Erythroblast (primary cell): ENCODE results near the gene TPRG1L.

ENCODE experiments used
- DNase-seq, 2 experiments: peaks; one replicate each; lab custom pipeline; 2025; lab: John Stamatoyannopoulos, UW
- GATA1 ChIP-seq: IDR thresholded peaks from 2 replicates; pipeline ENCODE4 v1.6.1; 2011; ENCODE audit warnings: low read depth, mild to moderate bottlenecking, control low read depth, low read length, moderate library complexity
- POLR2A ChIP-seq: IDR thresholded peaks from 2 replicates; pipeline ENCODE4 v1.6.1; 2011; ENCODE audit warnings: mild to moderate bottlenecking, low read length

Gene TPRG1L

DNA sequence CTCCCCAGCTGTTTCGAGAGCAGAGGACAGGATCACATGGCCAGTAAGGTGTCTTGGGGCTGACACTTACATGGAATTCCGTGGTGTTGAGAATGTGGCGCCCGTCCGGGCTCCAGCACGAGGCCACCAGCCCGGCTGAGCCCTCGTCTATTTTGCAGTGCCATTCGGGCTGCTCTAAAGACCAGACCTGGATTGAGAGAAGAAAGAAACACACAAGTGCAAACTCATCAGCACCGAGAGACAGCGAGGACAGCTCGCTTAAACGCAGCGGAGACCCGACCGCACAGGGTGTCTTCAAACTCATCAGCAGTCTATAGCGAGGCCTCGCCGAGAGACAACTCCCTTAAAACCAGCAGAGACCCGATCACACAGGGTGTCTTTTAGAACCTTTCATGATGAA, 21.8 kb downstream of the TPRG1L start:
- no peak for TF ChIP-seq POLR2A
- TF ChIP-seq GATA1: no peak

DNA sequence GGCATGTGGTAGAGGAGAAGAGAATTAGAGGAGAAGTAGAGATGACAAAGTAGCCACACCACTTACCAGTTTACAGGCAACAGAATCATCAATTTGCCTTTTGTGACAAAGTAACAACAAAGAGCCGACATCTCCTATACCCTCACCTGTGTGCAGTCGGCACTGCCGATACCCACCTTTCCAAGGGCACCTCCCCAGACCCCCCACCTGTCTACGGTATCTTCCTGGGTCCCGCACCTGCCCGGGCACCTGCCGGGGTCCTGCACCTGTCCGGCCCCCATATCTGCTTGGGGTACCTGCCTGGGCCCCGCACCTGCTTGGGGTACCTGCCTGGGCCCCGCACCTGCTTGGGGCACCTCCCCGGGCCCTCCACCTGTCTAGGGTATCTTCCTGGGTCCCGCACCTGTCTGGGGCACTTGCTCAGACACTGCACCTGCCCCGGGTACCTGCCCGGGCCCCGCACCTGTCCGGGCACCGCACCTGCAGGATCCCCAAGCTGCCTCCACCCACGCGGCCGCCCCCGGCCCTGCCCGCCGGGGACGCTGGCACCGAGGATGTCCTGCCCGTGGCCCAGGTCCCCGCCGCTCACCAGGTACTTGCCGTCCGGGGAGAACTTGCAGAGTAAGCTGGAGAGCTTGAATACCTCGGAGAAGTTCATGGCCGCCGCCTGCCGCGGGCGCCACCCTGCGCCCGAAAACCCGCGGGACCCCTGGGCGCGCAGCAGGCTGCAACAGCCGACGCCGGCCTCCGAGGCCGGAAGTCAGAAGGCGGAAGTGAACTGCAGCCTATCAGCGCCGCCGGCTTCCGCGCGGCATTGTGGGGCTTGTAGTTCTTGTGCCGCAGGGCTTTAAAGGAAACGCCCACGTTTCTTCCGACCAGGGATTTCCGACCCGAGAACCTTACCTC, 24.8 kb downstream of the TPRG1L start, which contains the start of gene WRAP73:
Gene WRAP73 (minus strand): TSS at position 762 of the 906 bp plus-strand sequence. CDS start 104 bp downstream, at position 658.
- peak; percentile 92 to 94 for DNase-seq
- TF ChIP-seq GATA1 (no peak), POLR2A (peak; percentile 77)

More for the DNA sequence above, 21.8 kb downstream of the TPRG1L start:
- DNase-seq: no peak

DNA sequence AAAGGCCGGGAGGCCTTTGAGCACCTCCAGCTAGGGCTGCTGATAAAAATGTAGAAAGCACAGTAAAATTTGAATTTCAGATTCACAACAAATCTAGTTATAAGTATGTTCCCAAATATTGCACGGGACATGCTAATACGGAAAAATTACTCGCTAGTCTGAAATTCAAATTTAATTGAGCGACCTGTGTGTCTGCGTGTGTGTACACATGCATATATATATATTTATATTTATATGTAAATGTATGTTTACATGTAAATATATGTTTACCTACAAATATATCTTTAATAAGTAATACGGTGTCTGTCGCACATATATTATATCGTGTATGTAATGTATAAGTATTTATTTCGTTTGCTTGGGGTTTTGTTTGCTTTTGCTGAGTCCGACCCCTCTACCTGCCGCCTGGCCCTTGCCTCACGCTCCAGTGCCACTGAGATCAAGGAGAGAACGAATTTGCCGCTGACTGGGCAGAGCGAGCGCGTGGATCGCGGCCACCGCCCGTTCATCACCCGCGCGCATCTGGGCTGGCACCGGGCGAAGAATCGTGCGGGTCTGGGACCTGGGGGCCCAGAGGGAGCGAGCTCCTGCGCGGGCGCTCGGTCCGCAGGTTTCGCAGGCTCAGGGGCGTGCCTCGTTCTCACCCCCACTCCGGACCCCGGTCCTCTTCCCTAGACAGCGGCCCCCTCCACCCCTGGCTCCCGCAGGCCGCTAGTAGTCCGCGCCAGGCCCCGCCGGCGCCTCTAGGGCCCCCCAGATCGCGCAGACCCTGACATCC, 25.6 kb downstream of the TPRG1L start:
- no peak for TF ChIP-seq POLR2A
- no peak for TF ChIP-seq GATA1

DNA sequence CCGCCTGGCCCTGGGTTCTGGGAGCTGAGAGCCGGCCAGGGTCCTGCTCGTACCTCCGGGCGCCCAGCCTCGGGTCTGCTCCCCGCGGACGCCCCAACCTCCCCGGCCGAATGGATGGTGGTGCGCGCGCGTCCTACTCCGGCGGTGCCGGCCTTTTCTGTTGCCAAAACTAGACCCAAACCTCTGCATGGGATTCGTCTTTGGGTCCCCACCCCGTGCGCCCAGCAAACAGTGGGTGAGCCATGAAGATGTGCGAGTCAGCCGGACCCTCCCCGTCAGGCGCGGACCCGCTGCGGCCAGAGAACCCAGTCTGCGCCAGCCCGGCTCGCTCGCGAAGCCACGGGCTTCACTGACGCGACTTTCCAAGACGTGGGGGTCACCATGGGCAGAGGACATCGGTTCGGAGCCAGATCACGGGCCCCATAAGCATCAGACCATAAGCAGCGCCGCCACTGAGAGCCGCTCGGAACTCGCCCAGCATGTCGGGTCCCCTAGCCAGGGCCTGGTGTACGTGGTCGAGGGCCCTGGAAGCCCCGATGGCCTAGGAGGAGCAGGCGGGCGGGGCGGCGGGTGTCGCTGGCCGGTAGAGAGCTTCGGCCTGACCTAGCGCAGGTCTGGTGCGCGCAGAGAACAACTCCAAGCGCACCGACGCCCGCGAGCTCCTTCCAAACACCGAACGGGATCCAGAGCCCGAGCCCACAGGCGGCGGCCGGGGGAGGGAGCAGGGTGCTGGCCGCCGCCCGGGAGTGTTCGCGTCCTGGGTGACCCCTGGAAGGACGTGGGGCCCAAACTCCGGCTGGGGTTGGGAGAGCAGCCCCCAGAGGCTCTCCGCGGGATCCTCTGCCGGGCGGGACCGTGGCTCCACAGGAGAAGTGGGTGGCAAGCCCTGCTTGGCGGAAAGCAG, 26.5 kb downstream of the TPRG1L start:
- DNase-seq: peak in 1 of 2 experiments; percentile 15
- no peak for TF ChIP-seq POLR2A
- TF ChIP-seq GATA1: no peak

More for the DNA sequence above, 25.6 kb downstream of the TPRG1L start:
- no peak for DNase-seq

DNA sequence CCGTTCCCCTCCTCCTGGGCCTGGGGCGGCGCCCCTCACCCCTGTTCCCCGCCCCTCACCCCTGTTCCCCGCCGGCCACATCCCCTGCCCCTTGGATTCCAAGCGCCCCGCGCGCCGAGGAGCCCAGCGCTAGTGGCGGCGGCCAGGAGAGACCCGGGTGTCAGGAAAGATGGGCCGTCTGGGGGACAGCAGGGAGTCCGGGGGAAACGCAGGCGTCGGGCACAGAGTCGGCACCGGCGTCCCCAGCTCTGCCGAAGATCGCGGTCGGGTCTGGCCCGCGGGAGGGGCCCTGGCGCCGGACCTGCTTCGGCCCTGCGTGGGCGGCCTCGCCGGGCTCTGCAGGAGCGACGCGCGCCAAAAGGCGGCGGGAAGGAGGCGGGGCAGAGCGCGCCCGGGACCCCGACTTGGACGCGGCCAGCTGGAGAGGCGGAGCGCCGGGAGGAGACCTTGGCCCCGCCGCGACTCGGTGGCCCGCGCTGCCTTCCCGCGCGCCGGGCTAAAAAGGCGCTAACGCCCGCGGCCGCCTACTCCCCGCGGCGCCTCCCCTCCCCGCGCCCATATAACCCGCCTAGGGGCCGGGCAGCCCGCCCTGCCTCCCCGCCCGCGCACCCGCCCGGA, 27.2 kb downstream of the TPRG1L start, which contains the start of gene TP73:
Gene TP73 (plus strand): TSS at position 587 of the 618 bp plus-strand sequence. CDS start 29,850 bp downstream, outside the sequence.
- peak; percentile 32 to 36 for DNase-seq
- TF ChIP-seq GATA1 (no peak), POLR2A (no peak)

DNA sequence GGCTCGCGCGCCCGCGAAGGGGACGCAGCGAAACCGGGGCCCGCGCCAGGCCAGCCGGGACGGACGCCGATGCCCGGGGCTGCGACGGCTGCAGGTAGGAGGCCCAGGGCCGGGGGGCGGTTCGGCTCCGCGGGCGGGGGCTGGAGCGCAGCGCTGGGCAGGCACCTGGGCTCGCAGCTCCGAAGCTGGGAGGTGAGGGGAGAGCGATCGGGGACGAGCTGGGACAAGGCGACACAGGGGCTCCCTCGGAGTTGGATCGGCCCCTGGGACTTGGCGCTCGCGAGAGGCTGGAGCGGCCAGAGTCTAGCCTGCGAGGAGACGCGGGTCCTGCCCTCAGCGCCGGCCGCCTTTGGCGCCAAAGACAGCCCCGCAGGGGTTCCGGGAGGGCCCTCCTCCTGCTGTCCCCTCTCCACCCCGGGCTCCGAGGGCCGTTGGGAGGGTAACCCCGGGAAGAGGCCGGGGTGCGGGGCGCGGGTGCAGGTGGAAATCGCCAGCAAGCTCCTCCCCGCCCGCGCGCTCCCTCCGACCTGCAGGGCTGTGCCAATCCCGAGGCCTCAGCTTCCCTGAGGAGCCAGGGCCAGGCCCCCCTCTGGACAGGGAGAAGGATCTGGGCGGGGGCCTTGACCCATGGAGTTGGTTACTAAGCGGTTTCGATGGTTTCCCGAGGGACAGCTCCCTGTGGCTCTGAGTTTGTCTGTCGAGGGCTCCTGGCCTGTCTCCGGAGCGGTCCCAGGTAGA, 27.9 kb downstream of the TPRG1L start:
- no peak for DNase-seq
- TF ChIP-seq POLR2A (no peak), GATA1 (no peak)

DNA sequence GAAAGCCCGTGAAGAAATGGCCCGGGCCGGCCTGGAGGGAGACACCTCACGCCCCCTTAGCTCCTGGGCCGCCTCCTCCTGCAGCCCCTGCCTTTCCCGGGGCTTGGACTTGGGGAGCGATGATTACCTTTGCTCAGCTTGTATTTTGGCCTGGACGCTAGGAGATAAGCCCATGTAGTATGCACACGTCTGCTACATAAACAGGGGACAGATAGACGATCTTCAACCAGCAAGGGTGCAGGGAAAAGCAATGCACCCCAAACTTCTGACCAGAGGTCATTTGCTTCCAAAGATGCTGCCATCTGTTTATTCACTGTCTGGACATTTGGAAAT, 28.4 kb downstream of the TPRG1L start:
- TF ChIP-seq GATA1 (no peak), POLR2A (no peak)
- DNase-seq: no peak

DNA sequence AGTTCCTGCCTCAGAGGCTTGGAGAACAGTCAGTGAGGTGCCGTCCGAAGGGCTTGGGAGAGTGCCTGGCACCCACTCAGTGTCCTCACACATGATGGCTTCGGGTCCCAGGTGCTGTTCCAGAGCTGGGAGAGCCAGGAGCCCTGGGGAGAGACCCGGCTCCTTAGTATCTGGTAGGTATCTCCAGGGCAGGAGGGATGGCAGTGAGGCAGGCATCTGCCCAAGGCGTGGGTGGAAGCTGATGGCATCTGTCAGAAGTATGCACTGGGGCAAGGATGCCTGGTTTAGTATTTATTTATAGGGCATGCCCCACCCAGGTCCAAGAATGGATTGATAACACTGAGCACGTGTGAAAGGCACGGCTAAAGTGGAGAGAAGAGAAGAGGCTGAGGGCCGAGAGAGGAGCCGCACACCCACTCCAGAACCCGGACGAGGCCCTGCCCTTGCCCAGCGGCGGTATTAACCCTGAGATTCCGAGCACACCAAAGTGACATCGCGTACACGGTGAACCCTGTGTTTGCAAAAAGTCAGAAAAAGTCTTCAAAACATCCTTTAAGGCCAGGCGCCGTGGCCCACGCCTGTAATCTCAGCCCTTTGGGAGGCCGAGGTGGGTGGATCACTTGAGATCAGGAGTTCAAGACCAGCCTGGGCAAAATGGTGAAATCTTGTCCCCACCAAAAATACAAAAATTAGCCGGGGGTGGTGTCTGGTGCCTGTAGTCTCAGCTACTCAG, 29.9 kb downstream of the TPRG1L start:
- TF ChIP-seq GATA1 (no peak), POLR2A (no peak)

DNA sequence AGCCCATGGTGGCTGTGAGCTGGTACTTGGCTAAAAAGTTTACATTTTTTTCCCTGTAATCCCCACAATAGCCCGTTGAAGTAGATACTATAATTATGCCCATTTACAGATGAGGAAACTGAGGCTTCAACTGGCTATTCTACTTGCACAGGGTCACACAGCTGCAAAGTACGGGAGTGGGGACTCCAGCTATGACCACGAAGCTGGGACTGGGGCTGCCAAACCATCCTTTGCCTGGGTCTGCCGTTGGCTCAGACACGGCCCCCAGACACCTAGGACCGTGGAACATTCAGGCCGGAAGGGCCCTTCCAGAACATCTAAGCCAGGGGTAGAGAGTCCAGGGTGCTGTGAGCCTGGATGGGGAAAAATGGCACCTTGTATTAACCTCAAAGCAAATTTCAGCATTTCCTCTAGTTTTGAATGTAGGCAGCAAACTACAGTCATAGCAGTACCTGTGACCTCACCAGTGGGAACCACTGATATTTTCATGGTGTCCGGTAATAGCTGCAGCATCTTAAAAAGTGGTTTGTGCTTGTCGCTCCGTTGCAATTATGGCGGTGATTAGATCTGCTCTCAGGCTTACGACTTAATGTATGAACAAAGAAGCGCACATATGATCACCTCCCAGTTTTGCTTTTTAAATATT, 31.8 kb downstream of the TPRG1L start:
- DNase-seq: no peak
- TF ChIP-seq GATA1 (no peak), POLR2A (no peak)

More for the DNA sequence above, 29.9 kb downstream of the TPRG1L start:
- DNase-seq: no peak

DNA sequence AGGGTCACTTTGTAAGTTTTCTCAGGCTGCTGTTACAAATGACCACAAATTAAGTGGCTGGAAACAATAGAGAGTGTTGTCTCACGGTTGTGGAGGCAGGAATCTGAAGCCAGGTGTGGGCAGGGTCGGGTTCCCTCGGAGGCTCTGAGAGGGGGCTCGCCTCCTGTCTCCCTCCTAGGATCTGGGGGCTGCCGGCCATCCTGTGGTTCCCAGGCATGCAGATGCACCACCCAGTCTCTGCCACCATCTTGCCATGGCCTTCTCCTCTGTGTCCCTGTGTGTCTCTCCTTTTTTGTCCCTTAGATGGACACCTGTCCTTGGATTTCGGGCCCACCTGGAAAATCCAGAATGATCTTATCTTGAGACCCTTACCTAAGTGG, 32.3 kb downstream of the TPRG1L start:
- TF ChIP-seq POLR2A (no peak), GATA1 (no peak)
- DNase-seq: no peak
